NT2/D1 (cell line): Measurements from ENCODE around the gene PRKCB.

Experiments used
- YY1 ChIP-seq: IDR thresholded peaks from 2 replicates; pipeline ENCODE4 v1.6.1; 2011; ENCODE audit not compliant: insufficient read length, insufficient read depth
- ZNF274 ChIP-seq: IDR thresholded peaks from 2 replicates; pipeline ENCODE4 v1.6.1; 2011; ENCODE audit warnings: mild to moderate bottlenecking, low read depth, low read length

DNA sequence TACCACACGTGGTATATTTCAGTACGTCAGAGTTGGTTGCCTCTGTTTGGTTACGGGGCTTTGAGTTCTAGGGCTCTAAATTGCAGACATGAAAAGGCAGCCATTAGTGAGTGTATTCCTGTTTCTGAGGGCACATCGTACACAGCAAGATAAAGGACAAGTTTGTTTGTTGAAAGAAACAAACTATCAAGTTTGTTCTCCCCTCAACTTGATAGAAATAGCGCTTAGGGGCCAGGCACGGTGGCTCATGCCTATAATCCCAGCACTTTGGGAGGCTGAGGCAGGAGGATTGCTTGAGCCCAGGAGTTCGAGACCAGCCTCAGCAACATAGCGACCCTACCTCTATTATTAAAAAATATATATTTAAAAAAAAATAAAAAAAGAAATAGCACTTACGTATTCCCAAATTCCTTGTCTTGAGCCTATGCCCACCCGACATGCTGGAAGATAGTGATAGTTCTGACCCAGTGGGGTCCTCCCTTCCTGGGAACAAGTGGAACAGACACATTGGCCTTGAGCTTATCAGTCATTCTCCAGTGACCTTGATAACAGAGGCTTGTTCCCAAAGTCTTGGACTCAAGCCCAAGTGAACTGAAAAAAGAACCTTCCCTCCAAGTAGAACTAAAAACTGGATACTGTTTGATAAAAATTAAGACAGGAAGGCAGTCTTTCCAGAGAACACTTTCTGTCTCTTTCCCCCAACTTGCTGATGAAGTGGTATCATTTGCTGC, 280.4 kb downstream of the PRKCB start:
- no peak for TF ChIP-seq YY1
- no peak for TF ChIP-seq ZNF274
